OCI-LY3 (cell line): Measurements from ENCODE around the gene PGLYRP3.

Experiments
- H2AFZ ChIP-seq: fragments of 200-600, 300-600 bp; shearing (Covaris generic); 2 replicates; pipeline ENCODE4 v1.6.0; 2014; ENCODE audit warnings: antibody characterized with exemption, low read depth, low read length
- H3K27ac ChIP-seq: fragments of 200-600, 300-600 bp; sonication (generic); 2 replicates; pipeline ENCODE4 v1.5.1; 2014; ENCODE audit warnings: mild to moderate bottlenecking, low read length, moderate library complexity, mixed read lengths
- H3K27me3 ChIP-seq: fragments of 200-600, 300-600 bp; sonication (generic); 2 replicates; pipeline ENCODE4 v1.6.1; 2014; ENCODE audit warnings: low read depth, low read length, mixed read lengths
- H3K36me3 ChIP-seq: fragments of 200-600, 300-600 bp; sonication (generic); replicated peaks from 2 replicates; pipeline ENCODE3; 2014; ENCODE audit warnings: low read depth, low read length, mixed read lengths
- H3K4me1 ChIP-seq: fragments of 300-600, 200-600 bp; sonication (generic); 2 replicates; pipeline ENCODE4 v1.6.1; 2014; ENCODE audit warnings: low read length, mixed read lengths
- H3K4me2 ChIP-seq: fragments of 200-600, 300-600 bp; sonication (generic); 2 replicates; pipeline ENCODE4 v1.6.1; 2014; ENCODE audit warnings: low read length, mixed read lengths
- H3K4me3 ChIP-seq: fragments of 300-600, 200-600 bp; sonication (generic); 2 replicates; pipeline ENCODE4 v1.5.1; 2014; ENCODE audit warnings: antibody characterized with exemption, mild to moderate bottlenecking, low read length, moderate library complexity
- H3K79me2 ChIP-seq: fragments of 300-600, 200-600 bp; shearing (Covaris generic); 2 replicates; pipeline ENCODE4 v1.6.1; 2014; ENCODE audit warnings: mild to moderate bottlenecking, low read length, mixed read lengths
- H3K9ac ChIP-seq: fragments of 300-600, 200-600 bp; shearing (Covaris generic); 2 replicates; pipeline ENCODE4 v1.6.0; 2014; ENCODE audit warnings: mild to moderate bottlenecking, low read length, moderate library complexity
- H3K9me3 ChIP-seq: fragments of 200-600, 300-600 bp; shearing (Covaris generic); 2 replicates; pipeline ENCODE4 v1.6.1; 2014; ENCODE audit warnings: low read length, mixed read lengths; ENCODE audit not compliant: insufficient read depth
- H4K20me1 ChIP-seq: fragments of 200-600, 300-600 bp; sonication (generic); 2 replicates; pipeline ENCODE4 v1.6.1; 2016; ENCODE audit warnings: low read length, mixed read lengths; ENCODE audit not compliant: insufficient read depth
- CTCF ChIP-seq: fragments of 200-600, 300-600 bp; sonication (generic); IDR thresholded peaks from 2 replicates; pipeline ENCODE4 v1.5.1; 2014; ENCODE audit warnings: antibody characterized with exemption, low read length, low read depth
- EZH2phosphoT487 ChIP-seq: fragments of 200-600 bp; shearing (Covaris generic); IDR thresholded peaks from 2 replicates; pipeline ENCODE4 v1.6.1; 2018; ENCODE audit warnings: antibody characterized with exemption, mixed run types, low read depth

PGLYRP3 gene

GRCh38 chr1:153307221-153307600 is 5.5 kb downstream of the PGLYRP3 start:
- H3K9me3 ChIP-seq, result no peaks in the 10 kb centered on the region
- H3K4me2 ChIP-seq, result peak overlapping the region; percentile 90
- no peak overlapping the region for H3K27ac ChIP-seq
- H3K9ac ChIP-seq, result no peak overlapping the region
- no peaks in the 10 kb centered on the region for H3K36me3 ChIP-seq
- H3K79me2 ChIP-seq, result no peaks in the 10 kb centered on the region
- peaks cover 33% of the 10 kb centered on the region for H3K27me3 ChIP-seq
- peaks cover 57% of the 10 kb centered on the region for H3K4me1 ChIP-seq
- H2AFZ ChIP-seq, result no peak overlapping the region
- peak overlapping the region; percentile 63 for H3K4me3 ChIP-seq
- no peaks in the 10 kb centered on the region for H4K20me1 ChIP-seq
- TF ChIP-seq EZH2phosphoT487 (no peak), CTCF (no peak)

- TF ChIP-seq EZH2phosphoT487, result no peak
- no peak for TF ChIP-seq CTCF
- Histone ChIP-seq H4K20me1 (no peaks in the 10 kb centered on the region), H2AFZ (no peak overlapping the region), H3K27ac (no peak overlapping the region), H3K4me1 (peaks cover 56% of the 10 kb centered on the region), H3K9me3 (no peaks in the 10 kb centered on the region), H3K4me3 (peak overlapping the region; percentile 63), H3K4me2 (peak overlapping the region; percentile 90), H3K9ac (peak overlapping the region; percentile 25; the same call in 1 of the 2 replicates), H3K36me3 (no peaks in the 10 kb centered on the region), H3K79me2 (no peaks in the 10 kb centered on the region), H3K27me3 (peaks cover 33% of the 10 kb centered on the region)
These were observed 6.2 kb downstream of the PGLYRP3 start for GRCh38 chr1:153306303-153307220.

GRCh38 chr1:153305682-153306081 is 7.1 kb downstream of the PGLYRP3 start:
- peaks cover 48% of the 10 kb centered on the region for H3K4me1 ChIP-seq
- H3K9ac ChIP-seq, result no peak overlapping the region
- TF ChIP-seq EZH2phosphoT487 (no peak), CTCF (no peak)
- no peak overlapping the region for H3K4me3 ChIP-seq
- H3K9me3 ChIP-seq, result no peaks in the 10 kb centered on the region
- no peak overlapping the region for H3K4me2 ChIP-seq
- H3K79me2 ChIP-seq, result no peaks in the 10 kb centered on the region
- H3K27ac ChIP-seq, result no peak overlapping the region
- H3K27me3 ChIP-seq, result peaks cover 33% of the 10 kb centered on the region
- H2AFZ ChIP-seq, result no peak overlapping the region
- no peaks in the 10 kb centered on the region for H3K36me3 ChIP-seq
- no peaks in the 10 kb centered on the region for H4K20me1 ChIP-seq

GRCh38 chr1:153302308-153302707 is 10.4 kb downstream of the PGLYRP3 start:
- Histone ChIP-seq H3K27me3 (peaks cover 30% of the 10 kb centered on the region), H3K9ac (no peak overlapping the region)

More at GRCh38 chr1:153302308-153302707, 10.4 kb downstream of the PGLYRP3 start:
- TF ChIP-seq CTCF (no peak), EZH2phosphoT487 (no peak)
- H3K9me3 ChIP-seq, result no peaks in the 10 kb centered on the region
- H4K20me1 ChIP-seq, result no peaks in the 10 kb centered on the region
- no peaks in the 10 kb centered on the region for H3K36me3 ChIP-seq
- H3K4me3 ChIP-seq, result no peak overlapping the region
- H3K4me1 ChIP-seq, result peaks cover 47% of the 10 kb centered on the region
- H3K27ac ChIP-seq, result no peak overlapping the region
- no peak overlapping the region for H3K4me2 ChIP-seq
- no peaks in the 10 kb centered on the region for H3K79me2 ChIP-seq
- no peak overlapping the region for H2AFZ ChIP-seq
